Measurements from ENCODE around the gene PEX16.
A peak's percentile ranks its signal among the peaks of the same experiment; 100 is the strongest.

Gene PEX16

GRCh38 chr11:45917623-45918330, at the start of gene PEX16:
Gene PEX16 (minus strand): TSS chr11:45917877. CDS start chr11:45917811, 66 bp downstream.
- no peaks in the 10 kb centered on the region for H3K9me3 ChIP-seq (ENCODE audit: severe bottlenecking)
- H3K27me3 ChIP-seq (ENCODE audit: insufficient read depth, low read depth, severe bottlenecking), result no peaks in the 10 kb centered on the region
- peaks cover 18% of the 10 kb centered on the region for H3K36me3 ChIP-seq
- peak within 1 kb of the TSS; percentile 88 for H3K27ac ChIP-seq
- peak; percentile 96 for DNase-seq
- peak within 1 kb of the TSS; percentile 96 for H3K4me3 ChIP-seq (ENCODE audit: low read depth, low read length)
- no peak for TF ChIP-seq CTCF (IDR thresholded peaks at IDR 0.05; ENCODE audit: low read depth, low read length)

GRCh38 chr11:45964911-45965389, 47.3 kb upstream of the PEX16 start:
- Histone ChIP-seq H3K9me3 (ENCODE audit: severe bottlenecking) (no peaks in the 10 kb centered on the region), H3K36me3 (peaks cover 29% of the 10 kb centered on the region), H3K4me3 (ENCODE audit: low read depth, low read length) (no peak overlapping the region), H3K27me3 (ENCODE audit: insufficient read depth, low read depth, severe bottlenecking) (no peaks in the 10 kb centered on the region), H3K27ac (no peak overlapping the region)
- peak; percentile 62 for DNase-seq
- TF ChIP-seq CTCF (IDR thresholded peaks at IDR 0.05; ENCODE audit: low read depth, low read length), result peak; percentile 86

GRCh38 chr11:45961751-45962240, 44.1 kb upstream of the PEX16 start:
- H3K4me3 ChIP-seq (ENCODE audit: low read depth, low read length), result no peak overlapping the region
- no peaks in the 10 kb centered on the region for H3K9me3 ChIP-seq (ENCODE audit: severe bottlenecking)
- no peak for DNase-seq
- no peak overlapping the region for H3K27ac ChIP-seq
- no peak for TF ChIP-seq CTCF (IDR thresholded peaks at IDR 0.05; ENCODE audit: low read depth, low read length)
- no peaks in the 10 kb centered on the region for H3K27me3 ChIP-seq (ENCODE audit: insufficient read depth, low read depth, severe bottlenecking)
- peaks cover 14% of the 10 kb centered on the region for H3K36me3 ChIP-seq

- Histone ChIP-seq H3K36me3 (peaks cover 17% of the 10 kb centered on the region), H3K27me3 (ENCODE audit: insufficient read depth, low read depth, severe bottlenecking) (no peaks in the 10 kb centered on the region), H3K4me3 (ENCODE audit: low read depth, low read length) (no peak overlapping the region), H3K27ac (no peak overlapping the region), H3K9me3 (ENCODE audit: severe bottlenecking) (no peaks in the 10 kb centered on the region)
- no peak for TF ChIP-seq CTCF (IDR thresholded peaks at IDR 0.05; ENCODE audit: low read depth, low read length)
- DNase-seq, result no peak
Observed at GRCh38 chr11:45960387-45961095, 42.9 kb upstream of the PEX16 start.

- no peak for DNase-seq
- TF ChIP-seq CTCF (IDR thresholded peaks at IDR 0.05; ENCODE audit: low read depth, low read length), result no peak
- Histone ChIP-seq H3K36me3 (peaks cover 12% of the 10 kb centered on the region), H3K4me3 (ENCODE audit: low read depth, low read length) (no peak overlapping the region), H3K27ac (no peak overlapping the region), H3K27me3 (ENCODE audit: insufficient read depth, low read depth, severe bottlenecking) (no peaks in the 10 kb centered on the region), H3K9me3 (ENCODE audit: severe bottlenecking) (no peaks in the 10 kb centered on the region)
Observed at GRCh38 chr11:45959851-45960250, 42.2 kb upstream of the PEX16 start.

Data from WERI-Rb-1 (cell line).